GM23248 (cell line): ENCODE data around the gene RPS19BP1. TPM values are rescaled to one million over a fixed set of nuclear protein-coding genes. Genes with fewer than 3 reads are reported as not detected.

Experiments
- DNase-seq: peaks from one replicate; pipeline ENCODE4 v3.0.0-alpha.2; 2015
- H2AFZ ChIP-seq: fragments of 200-600 bp; sonication (generic); 2 replicates; pipeline ENCODE4 v1.6.1; 2016; ENCODE audit warnings: antibody characterized with exemption
- H3F3A ChIP-seq: fragments of 200-600 bp; sonication (generic); 2 replicates; pipeline ENCODE4 v1.6.1; 2016; ENCODE audit warnings: mild to moderate bottlenecking, antibody characterized with exemption, mixed run types; ENCODE audit not compliant: insufficient read depth
- H3K27ac ChIP-seq: fragments of 200-600 bp; sonication (generic); 2 replicates; pipeline ENCODE4 v1.5.1; 2016; ENCODE audit warnings: mild to moderate bottlenecking
- H3K27me3 ChIP-seq: fragments of 200-600 bp; sonication (generic); replicated peaks from 2 replicates; pipeline ENCODE4 v1.6.1; 2016; ENCODE audit warnings: mild to moderate bottlenecking; ENCODE audit not compliant: insufficient read depth
- H3K36me3 ChIP-seq: fragments of 200-600 bp; sonication (generic); 2 replicates; pipeline ENCODE4 v1.6.1; 2016; ENCODE audit warnings: low read depth, mild to moderate bottlenecking
- H3K4me1 ChIP-seq: fragments of 200-600 bp; sonication (generic); 2 replicates; pipeline ENCODE4 v1.6.1; 2016; ENCODE audit warnings: mild to moderate bottlenecking; ENCODE audit not compliant: insufficient read depth
- H3K4me2 ChIP-seq: fragments of 200-600 bp; sonication (generic); one replicate; pipeline ENCODE4 v1.6.1; 2016; ENCODE audit warnings: mild to moderate bottlenecking; ENCODE audit not compliant: unreplicated experiment
- H3K4me3 ChIP-seq: fragments of 200-600 bp; sonication (generic); 2 replicates; pipeline ENCODE4 v1.5.1; 2016; ENCODE audit warnings: mild to moderate bottlenecking
- H3K79me2 ChIP-seq: fragments of 200-600 bp; sonication (generic); 2 replicates; pipeline ENCODE4 v1.6.1; 2016; ENCODE audit warnings: mild to moderate bottlenecking; ENCODE audit not compliant: insufficient read depth
- H3K9ac ChIP-seq: fragments of 200-600 bp; sonication (generic); 2 replicates; pipeline ENCODE4 v1.6.1; 2016; ENCODE audit warnings: mild to moderate bottlenecking
- H3K9me2 ChIP-seq: fragments of 200-600 bp; sonication (generic); 2 replicates; pipeline ENCODE4 v1.6.1; 2016; ENCODE audit warnings: mixed run types, mild to moderate bottlenecking, moderate library complexity; ENCODE audit not compliant: insufficient read depth
- H3K9me3 ChIP-seq: fragments of 200-600 bp; sonication (generic); one replicate; pipeline ENCODE4 v1.6.1; 2017; ENCODE audit warnings: low read depth
- H4K20me1 ChIP-seq: fragments of 200-600 bp; sonication (generic); 2 replicates; pipeline ENCODE4 v1.6.0; 2016; ENCODE audit not compliant: insufficient read depth
- EZH2 ChIP-seq: fragments of 200-600 bp; sonication (generic); IDR thresholded peaks from 2 replicates; pipeline ENCODE4 v1.6.1; 2018; ENCODE audit warnings: antibody characterized with exemption, mild to moderate bottlenecking; ENCODE audit not compliant: insufficient read depth, poor library complexity, severe bottlenecking
- EZH2phosphoT487 ChIP-seq: fragments of 200-600 bp; sonication (generic); IDR thresholded peaks from 2 replicates; pipeline ENCODE4 v1.6.1; 2018; ENCODE audit warnings: antibody characterized with exemption, moderate library complexity, mild to moderate bottlenecking, low read depth; ENCODE audit not compliant: insufficient read depth
- WGBS, 2 experiments: methylation state at CpG; one replicate each; pipeline ENCODE4 v1.1.6; 2015 to 2017; ENCODE audit warnings: low lambda C conversion rate in 2 of 2, low coverage in 1 of 2; ENCODE audit errors: missing lambda C conversion rate in 2 of 2; 5-methylcytosine and 5-hydroxymethylcytosine counted together
- in situ Hi-C: fragments of 300-500 bp; cut with MboI; formaldehyde crosslinking; loops from 2 replicates; pipeline ENCODE4 v1.15.0; 2020
- polyA plus RNA-seq: library from polyadenylated mRNA; unstranded; fragments of >200 nt; fragmentation: Nextera tagmentation; extraction: Ambion mirVana; gene quantifications from 2 replicates; pipeline ENCODE4 v1.2.1, GENCODE V29; 2016
- total RNA-seq: library from RNA; depleted of rRNA; stranded (reverse); fragments of >200 nt; shearing (Covaris generic); gene quantifications from 2 replicates; pipeline ENCODE4 v1.2.3, GENCODE V29; 2014; rRNA removed

The RPS19BP1 gene
- 81.6 and 93.9 TPM in 2 replicates for total RNA-seq
- 114 and 119 TPM in 2 replicates for polyA plus RNA-seq

- in situ Hi-C loops = no loop called here
- peaks cover 15% of the 10 kb centered on the region for H3K4me1 ChIP-seq
Observed at GRCh38 chr22:39532215-39533073, at the start of gene RPS19BP1. RPS19BP1 (minus strand) TSS chr22:39532748; CDS start chr22:39532738, 10 bp downstream.

GRCh38 chr22:39581303-39581702 lies 48.8 kb upstream of the RPS19BP1 start:
- Histone ChIP-seq H3K27me3 (no peaks in the 10 kb centered on the region; the same call in 1 of the 2 replicates), H3K27ac (no peak overlapping the region), H3K4me3 (no peak overlapping the region), H3K9ac (no peak overlapping the region), H3F3A (no peaks in the 10 kb centered on the region), H3K9me2 (no peaks in the 10 kb centered on the region), H4K20me1 (no peaks in the 10 kb centered on the region), H3K4me1 (no peaks in the 10 kb centered on the region), H3K9me3 (no peaks in the 10 kb centered on the region), H3K79me2 (no peaks in the 10 kb centered on the region), H3K4me2 (no peak overlapping the region), H2AFZ (no peak overlapping the region), H3K36me3 (no peaks in the 10 kb centered on the region)
- 73 to 75% methylated on average over 6 to 8 of the region's 8 CpGs for WGBS, 2 experiments
- TF ChIP-seq EZH2 = no peak
- no peak for TF ChIP-seq EZH2phosphoT487
- no peak for DNase-seq
- in situ Hi-C loops = loop anchor here (25.0 kb wide), 1 partner anchor 94 kb away; no protein-coding TSS in a partner anchor

More at GRCh38 chr22:39532215-39533073, at the start of gene RPS19BP1:
- peak within 1 kb of the TSS; percentile 92 for H3K9ac ChIP-seq
- H3K4me2 ChIP-seq = peak within 1 kb of the TSS; percentile 93
- peaks cover 40% of the 10 kb centered on the region for H3K79me2 ChIP-seq
- H3K9me3 ChIP-seq = no peaks in the 10 kb centered on the region
- peak; percentile 99 for DNase-seq
- H3K4me3 ChIP-seq = peak within 1 kb of the TSS; percentile 94
- H3K27me3 ChIP-seq = no peaks in the 10 kb centered on the region
- H3K27ac ChIP-seq = peak within 1 kb of the TSS; percentile 53
- no peaks in the 10 kb centered on the region for H4K20me1 ChIP-seq
- 0 to 2% methylated on average over 65 to 67 of the region's 67 CpGs for WGBS, 2 experiments
- peaks cover 8% of the 10 kb centered on the region; the same call in 1 of the 2 replicates for H3F3A ChIP-seq
- TF ChIP-seq EZH2phosphoT487 = no peak
- no peak for TF ChIP-seq EZH2
- 0 out of 2 replicates have a peak, but pooled peaks cover 3% of the 10 kb centered on the region for H3K36me3 ChIP-seq
- H3K9me2 ChIP-seq = no peaks in the 10 kb centered on the region
- H2AFZ ChIP-seq = peak within 1 kb of the TSS; percentile 91

- Histone ChIP-seq H3K9ac (no peak overlapping the region), H2AFZ (no peak overlapping the region), H3F3A (no peaks in the 10 kb centered on the region), H3K79me2 (no peaks in the 10 kb centered on the region), H3K9me3 (no peaks in the 10 kb centered on the region), H3K36me3 (no peaks in the 10 kb centered on the region), H3K4me3 (no peak overlapping the region), H3K4me1 (no peaks in the 10 kb centered on the region), H3K27ac (no peak overlapping the region), H3K4me2 (no peak overlapping the region), H3K9me2 (no peaks in the 10 kb centered on the region), H3K27me3 (no peaks in the 10 kb centered on the region; the same call in 1 of the 2 replicates), H4K20me1 (no peaks in the 10 kb centered on the region)
- no peak for TF ChIP-seq EZH2
- TF ChIP-seq EZH2phosphoT487 = no peak
- 65 to 70% methylated on average over 6 of the region's 6 CpGs for WGBS, 2 experiments
- in situ Hi-C loops = loop anchor here (25.0 kb wide), 1 partner anchor 93 kb away; no protein-coding TSS in a partner anchor
- DNase-seq = no peak
Observed at GRCh38 chr22:39580795-39581194, 48.2 kb upstream of the RPS19BP1 start.

- no peaks in the 10 kb centered on the region for H3K9me2 ChIP-seq
- TF ChIP-seq EZH2phosphoT487 (no peak), EZH2 (no peak)
- DNase-seq = no peak
- H3K9ac ChIP-seq = no peak overlapping the region
- H3K27me3 ChIP-seq = no peaks in the 10 kb centered on the region; the same call in 1 of the 2 replicates
- H3K4me2 ChIP-seq = no peak overlapping the region
- no peak overlapping the region for H3K4me3 ChIP-seq
- H3F3A ChIP-seq = no peaks in the 10 kb centered on the region
- no peaks in the 10 kb centered on the region for H3K9me3 ChIP-seq
- H4K20me1 ChIP-seq = no peaks in the 10 kb centered on the region
- no peaks in the 10 kb centered on the region for H3K36me3 ChIP-seq
- H3K4me1 ChIP-seq = peaks cover 2% of the 10 kb centered on the region; the same call in 1 of the 2 replicates
- H3K27ac ChIP-seq = no peak overlapping the region
- in situ Hi-C loops = loop anchor here (25.0 kb wide), 1 partner anchor 93 kb away; no protein-coding TSS in a partner anchor
- no peaks in the 10 kb centered on the region for H3K79me2 ChIP-seq
- H2AFZ ChIP-seq = no peak overlapping the region
- WGBS, 2 experiments = 23 to 32% methylated on average over 5 of the region's 5 CpGs
Observed at GRCh38 chr22:39580006-39580441, 47.5 kb upstream of the RPS19BP1 start.
